ENCODE data around the gene DBF4. TPM values are rescaled to one million over a fixed set of nuclear protein-coding genes. Genes with fewer than 3 reads are reported as not detected.
"Not testable (repeated sequence)": the region's sequence is repeated elsewhere in the genome, so short reads cannot be mapped to it uniquely, and the experiment has no call there.

The DBF4 gene
- total RNA-seq, 3 donors from 2014 or later (not counting 1 experiment from before 2014, with no cell fraction given), result 51.7 to 61.2 (median 54.0) TPM

DNA sequence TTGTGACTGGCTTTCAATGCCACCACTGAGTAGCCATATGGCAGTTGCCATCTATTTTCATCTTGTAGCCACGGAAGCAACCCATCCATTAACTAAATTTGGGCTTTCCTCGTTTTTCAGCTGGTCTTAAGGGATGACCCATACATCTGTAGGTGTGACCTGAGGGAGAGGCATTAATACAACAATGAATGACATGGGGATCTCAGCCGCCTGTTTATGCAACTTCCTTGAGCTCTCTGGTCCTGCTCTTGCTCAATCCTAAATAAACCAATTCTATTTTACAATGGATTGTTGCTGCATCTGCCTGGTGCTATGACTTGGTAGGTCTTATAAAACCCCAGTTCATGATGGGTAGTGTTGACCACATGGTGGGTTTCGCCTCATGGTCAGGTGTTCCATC, 35.8 kb downstream of the DBF4 start:
- 93% methylated on average over 4 of the region's 4 CpGs for WGBS (ENCODE audit: insufficient coverage)
- TF ChIP-seq CTCF (IDR thresholded peaks at IDR 0.05), result no peak
- H3K9me3 Mint-ChIP-seq, result no peaks in the 10 kb centered on the region
- H3K4me1 Mint-ChIP-seq, result no peaks in the 10 kb centered on the region
- DNase-seq (no peak), ATAC-seq (no peak)
- no peak overlapping the region for H3K4me3 ChIP-seq (ENCODE audit: low read length)
- no peaks in the 10 kb centered on the region for H3K27me3 ChIP-seq (ENCODE audit: control insufficient read depth, insufficient read depth, low read length)
- no peaks in the 10 kb centered on the region for H3K27me3 Mint-ChIP-seq (ENCODE audit: low read depth in 2 of 2)
- H3K36me3 ChIP-seq (ENCODE audit: control insufficient read depth, insufficient read depth, low read length), result peaks cover 3% of the 10 kb centered on the region
- H3K27ac Mint-ChIP-seq, result no peak overlapping the region
- no peaks in the 10 kb centered on the region for H3K4me1 ChIP-seq (ENCODE audit: control insufficient read depth, insufficient read depth, low read length)
- no peak overlapping the region for H3K4me3 Mint-ChIP-seq
- H3K36me3 Mint-ChIP-seq, result no peaks in the 10 kb centered on the region
- intact Hi-C loops (cut with micrococcal nuclease), result no loop called here
- H3K9me3 ChIP-seq (ENCODE audit: control insufficient read depth, insufficient read depth, low read length), result no peaks in the 10 kb centered on the region
- no peak overlapping the region for H3K27ac ChIP-seq (ENCODE audit: low read length)

- DNase-seq (no peak), ATAC-seq (no peak)
- 81% methylated on average over 1 of the region's 1 CpG for WGBS (ENCODE audit: insufficient coverage)
- H3K4me3 ChIP-seq (ENCODE audit: low read length), result no peak overlapping the region
- no peaks in the 10 kb centered on the region for H3K9me3 Mint-ChIP-seq
- no peaks in the 10 kb centered on the region for H3K36me3 ChIP-seq (ENCODE audit: control insufficient read depth, insufficient read depth, low read length)
- no peaks in the 10 kb centered on the region for H3K27me3 ChIP-seq (ENCODE audit: control insufficient read depth, insufficient read depth, low read length)
- TF ChIP-seq CTCF (IDR thresholded peaks at IDR 0.05), result no peak
- no peak overlapping the region for H3K4me3 Mint-ChIP-seq
- intact Hi-C loops (cut with micrococcal nuclease), result no loop called here
- H3K9me3 ChIP-seq (ENCODE audit: control insufficient read depth, insufficient read depth, low read length), result no peaks in the 10 kb centered on the region
- H3K36me3 Mint-ChIP-seq, result no peaks in the 10 kb centered on the region
- H3K27ac Mint-ChIP-seq, result no peak overlapping the region
- H3K4me1 ChIP-seq (ENCODE audit: control insufficient read depth, insufficient read depth, low read length), result no peaks in the 10 kb centered on the region
- no peaks in the 10 kb centered on the region for H3K4me1 Mint-ChIP-seq
- peaks cover 14 to 23% of the 10 kb centered on the region in 2 donors for H3K27me3 Mint-ChIP-seq (ENCODE audit: low read depth in 2 of 2)
- no peak overlapping the region for H3K27ac ChIP-seq (ENCODE audit: low read length)
Measured at GRCh38 chr7:87918740-87919139, 42.4 kb downstream of the DBF4 start.

GRCh38 chr7:87919875-87920274, 43.6 kb downstream of the DBF4 start:
- H3K4me1 ChIP-seq (ENCODE audit: control insufficient read depth, insufficient read depth, low read length), result no peaks in the 10 kb centered on the region
- Mint-ChIP-seq H3K9me3 (no peaks in the 10 kb centered on the region), H3K27me3 (ENCODE audit: low read depth in 2 of 2) (peaks cover 15 to 23% of the 10 kb centered on the region in 2 donors), H3K36me3 (no peaks in the 10 kb centered on the region), H3K4me3 (no peak overlapping the region), H3K27ac (no peak overlapping the region), H3K4me1 (no peaks in the 10 kb centered on the region)
- H3K4me3 ChIP-seq (ENCODE audit: low read length), result no peak overlapping the region
- no peak overlapping the region for H3K27ac ChIP-seq (ENCODE audit: low read length)
- no peak for ATAC-seq
- no peak for DNase-seq
- WGBS (ENCODE audit: insufficient coverage), result 93% methylated on average over 6 of the region's 6 CpGs
- intact Hi-C loops (cut with micrococcal nuclease), result no loop called here
- H3K9me3 ChIP-seq (ENCODE audit: control insufficient read depth, insufficient read depth, low read length), result no peaks in the 10 kb centered on the region
- no peak for TF ChIP-seq CTCF (IDR thresholded peaks at IDR 0.05)
- no peaks in the 10 kb centered on the region for H3K36me3 ChIP-seq (ENCODE audit: control insufficient read depth, insufficient read depth, low read length)
- no peaks in the 10 kb centered on the region for H3K27me3 ChIP-seq (ENCODE audit: control insufficient read depth, insufficient read depth, low read length)

DNA sequence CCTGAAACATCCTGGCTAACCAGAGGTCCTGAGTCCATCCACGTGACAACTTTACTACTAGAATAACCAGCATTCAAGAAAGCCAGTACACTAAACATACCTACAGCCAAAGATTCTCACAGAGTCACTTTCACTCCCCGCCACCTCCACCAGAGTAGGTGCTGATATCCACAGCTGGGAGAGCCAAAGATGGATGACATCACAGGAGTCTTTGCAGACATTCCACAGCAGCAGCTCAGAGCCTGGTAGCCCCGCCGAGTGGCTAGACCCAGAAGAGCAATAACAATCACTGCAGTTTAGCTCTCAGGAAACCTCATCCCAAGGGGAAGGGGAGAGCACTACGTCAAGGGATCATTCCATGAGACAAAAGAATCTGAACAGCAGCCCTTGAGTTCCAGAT, 44.3 kb downstream of the DBF4 start:
- intact Hi-C loops (cut with micrococcal nuclease), result no loop called here
- H3K4me3 Mint-ChIP-seq, result no peak overlapping the region
- no peaks in the 10 kb centered on the region for H3K36me3 ChIP-seq (ENCODE audit: control insufficient read depth, insufficient read depth, low read length)
- no peaks in the 10 kb centered on the region for H3K36me3 Mint-ChIP-seq
- ATAC-seq (no peak), DNase-seq (no peak)
- H3K4me1 ChIP-seq (ENCODE audit: control insufficient read depth, insufficient read depth, low read length), result no peaks in the 10 kb centered on the region
- no peaks in the 10 kb centered on the region for H3K27me3 ChIP-seq (ENCODE audit: control insufficient read depth, insufficient read depth, low read length)
- H3K4me1 Mint-ChIP-seq, result no peaks in the 10 kb centered on the region
- no peaks in the 10 kb centered on the region for H3K9me3 ChIP-seq (ENCODE audit: control insufficient read depth, insufficient read depth, low read length)
- WGBS (ENCODE audit: insufficient coverage), result 92% methylated on average over 5 of the region's 5 CpGs
- H3K27me3 Mint-ChIP-seq (ENCODE audit: low read depth in 2 of 2), result peaks cover 15 to 23% of the 10 kb centered on the region in 2 donors
- no peak overlapping the region for H3K4me3 ChIP-seq (ENCODE audit: low read length)
- no peak overlapping the region for H3K27ac ChIP-seq (ENCODE audit: low read length)
- no peak for TF ChIP-seq CTCF (IDR thresholded peaks at IDR 0.05)
- H3K27ac Mint-ChIP-seq, result no peak overlapping the region
- no peaks in the 10 kb centered on the region for H3K9me3 Mint-ChIP-seq

DNA sequence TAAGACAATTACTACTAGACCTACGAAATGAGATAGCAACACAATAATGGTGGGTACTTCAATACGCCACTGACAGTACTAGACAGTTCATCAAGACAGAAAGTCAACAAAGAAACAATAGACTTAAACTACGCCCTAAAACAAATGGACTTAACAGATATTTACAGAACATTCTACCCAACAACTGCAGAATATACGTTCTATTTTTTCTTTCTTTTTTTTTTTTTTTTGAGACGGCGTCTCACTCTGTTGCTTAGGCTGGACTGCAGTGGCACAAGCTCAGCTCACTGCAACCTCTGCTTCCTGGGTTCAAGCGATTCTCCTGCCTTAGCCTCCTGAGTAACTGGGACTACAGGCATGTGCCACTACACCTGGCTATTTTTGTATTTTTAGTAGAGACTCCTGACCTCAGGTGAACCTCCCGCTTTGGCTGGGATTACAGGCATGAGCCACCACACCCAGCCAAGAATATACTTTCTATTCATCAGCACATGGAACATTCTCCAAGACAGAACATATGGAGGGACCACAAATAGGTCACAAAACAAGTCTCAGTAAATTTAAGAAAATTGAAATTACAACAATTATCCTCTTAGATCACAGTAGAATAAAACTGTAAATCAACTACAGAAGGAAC, 46.6 kb downstream of the DBF4 start:
- 94% methylated on average over 8 of the region's 8 CpGs for WGBS (ENCODE audit: insufficient coverage)
- H3K4me3 Mint-ChIP-seq; DNase-seq; H3K4me3 ChIP-seq (ENCODE audit: low read length); H3K9me3 Mint-ChIP-seq; H3K27ac Mint-ChIP-seq; intact Hi-C loops (cut with micrococcal nuclease); H3K4me1 Mint-ChIP-seq; H3K4me1 ChIP-seq (ENCODE audit: control insufficient read depth, insufficient read depth, low read length); H3K27me3 ChIP-seq (ENCODE audit: control insufficient read depth, insufficient read depth, low read length); H3K9me3 ChIP-seq (ENCODE audit: control insufficient read depth, insufficient read depth, low read length); H3K36me3 Mint-ChIP-seq; H3K27ac ChIP-seq (ENCODE audit: low read length); H3K36me3 ChIP-seq (ENCODE audit: control insufficient read depth, insufficient read depth, low read length); ATAC-seq: not testable (repeated sequence)
- peaks cover 15 to 23% of the 10 kb centered on the region in 2 donors for H3K27me3 Mint-ChIP-seq (ENCODE audit: low read depth in 2 of 2)

Data from natural killer cell (primary cell).